GM23338 (cell line): ENCODE measurements around the gene SORCS3.

Experiments used
- CREB1 ChIP-seq: fragments of 250-450 bp; sonication (Bioruptor Pico); IDR thresholded peaks from 2 replicates; pipeline ENCODE4 v1.5.0; 2020; ENCODE audit warnings: low read depth, mild to moderate bottlenecking, moderate library complexity
- EZH2 ChIP-seq: fragments of 200-600 bp; sonication (generic); IDR thresholded peaks from one replicate; pipeline ENCODE4 v1.8.0; 2017; ENCODE audit warnings: antibody characterized with exemption, mild to moderate bottlenecking, low read depth; ENCODE audit not compliant: unreplicated experiment
- EZH2phosphoT487 ChIP-seq: fragments of 200-600 bp; sonication (generic); IDR thresholded peaks from one replicate; pipeline ENCODE4 v1.8.1; 2018; ENCODE audit warnings: antibody characterized with exemption; ENCODE audit not compliant: unreplicated experiment
- POLR2AphosphoS5 ChIP-seq: IDR thresholded peaks from 2 replicates; pipeline ENCODE4 v1.6.1; 2016; ENCODE audit warnings: antibody characterized with exemption, low read depth
- ZNF114 ChIP-seq: fragments of 250-450 bp; sonication (Bioruptor Pico); IDR thresholded peaks from 2 replicates; pipeline ENCODE4 v1.5.0; 2020; ENCODE audit warnings: mild to moderate bottlenecking, moderate library complexity
- TF ChIP-seq, protein P1 (sequence below), 2 experiments: fragments of 200-600 bp in 1 of 2; sonication (generic) in 1 of 2; conservative IDR thresholded peaks; 2 replicates each; pipeline versions ENCODE4 v1.5.1 to v1.6.1; 2016 to 2017; ENCODE audit warnings: antibody characterized with exemption in 2 of 2, low read depth in 2 of 2, mild to moderate bottlenecking in 2 of 2, moderate library complexity in 1 of 2
- TF ChIP-seq, protein P2 (sequence below): IDR thresholded peaks from one replicate; pipeline ENCODE4 v1.6.1; 2018; ENCODE audit warnings: antibody characterized with exemption; ENCODE audit not compliant: unreplicated experiment

DNA sequence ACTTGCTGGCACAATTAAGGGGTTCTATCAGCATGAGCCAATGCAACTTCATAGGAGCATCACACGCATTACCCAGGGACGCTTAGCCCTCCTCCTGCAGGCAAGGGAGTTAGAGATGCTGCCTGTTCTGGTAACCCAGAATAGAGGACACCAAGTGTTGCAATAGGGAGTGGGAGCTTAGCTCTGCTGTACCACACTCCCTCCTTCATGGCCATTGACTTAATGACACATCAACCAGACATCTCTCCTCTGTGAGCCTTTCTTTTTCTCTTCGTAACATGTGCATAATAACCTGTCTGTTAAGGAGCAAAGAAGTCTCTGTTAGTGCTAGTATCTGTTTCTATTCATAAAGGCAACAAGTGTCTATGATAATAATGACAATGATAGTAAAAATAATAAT, 282.4 kb downstream of the SORCS3 start:
- TF ChIP-seq, protein P1, sequence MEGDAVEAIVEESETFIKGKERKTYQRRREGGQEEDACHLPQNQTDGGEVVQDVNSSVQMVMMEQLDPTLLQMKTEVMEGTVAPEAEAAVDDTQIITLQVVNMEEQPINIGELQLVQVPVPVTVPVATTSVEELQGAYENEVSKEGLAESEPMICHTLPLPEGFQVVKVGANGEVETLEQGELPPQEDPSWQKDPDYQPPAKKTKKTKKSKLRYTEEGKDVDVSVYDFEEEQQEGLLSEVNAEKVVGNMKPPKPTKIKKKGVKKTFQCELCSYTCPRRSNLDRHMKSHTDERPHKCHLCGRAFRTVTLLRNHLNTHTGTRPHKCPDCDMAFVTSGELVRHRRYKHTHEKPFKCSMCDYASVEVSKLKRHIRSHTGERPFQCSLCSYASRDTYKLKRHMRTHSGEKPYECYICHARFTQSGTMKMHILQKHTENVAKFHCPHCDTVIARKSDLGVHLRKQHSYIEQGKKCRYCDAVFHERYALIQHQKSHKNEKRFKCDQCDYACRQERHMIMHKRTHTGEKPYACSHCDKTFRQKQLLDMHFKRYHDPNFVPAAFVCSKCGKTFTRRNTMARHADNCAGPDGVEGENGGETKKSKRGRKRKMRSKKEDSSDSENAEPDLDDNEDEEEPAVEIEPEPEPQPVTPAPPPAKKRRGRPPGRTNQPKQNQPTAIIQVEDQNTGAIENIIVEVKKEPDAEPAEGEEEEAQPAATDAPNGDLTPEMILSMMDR (conservative IDR thresholded peaks at IDR 0.05; ENCODE audit: low read depth in 2 of 2), result no peak
- TF ChIP-seq EZH2phosphoT487, result no peak
- TF ChIP-seq POLR2AphosphoS5, result no peak
- TF ChIP-seq EZH2, result no peak
- TF ChIP-seq, protein P2, sequence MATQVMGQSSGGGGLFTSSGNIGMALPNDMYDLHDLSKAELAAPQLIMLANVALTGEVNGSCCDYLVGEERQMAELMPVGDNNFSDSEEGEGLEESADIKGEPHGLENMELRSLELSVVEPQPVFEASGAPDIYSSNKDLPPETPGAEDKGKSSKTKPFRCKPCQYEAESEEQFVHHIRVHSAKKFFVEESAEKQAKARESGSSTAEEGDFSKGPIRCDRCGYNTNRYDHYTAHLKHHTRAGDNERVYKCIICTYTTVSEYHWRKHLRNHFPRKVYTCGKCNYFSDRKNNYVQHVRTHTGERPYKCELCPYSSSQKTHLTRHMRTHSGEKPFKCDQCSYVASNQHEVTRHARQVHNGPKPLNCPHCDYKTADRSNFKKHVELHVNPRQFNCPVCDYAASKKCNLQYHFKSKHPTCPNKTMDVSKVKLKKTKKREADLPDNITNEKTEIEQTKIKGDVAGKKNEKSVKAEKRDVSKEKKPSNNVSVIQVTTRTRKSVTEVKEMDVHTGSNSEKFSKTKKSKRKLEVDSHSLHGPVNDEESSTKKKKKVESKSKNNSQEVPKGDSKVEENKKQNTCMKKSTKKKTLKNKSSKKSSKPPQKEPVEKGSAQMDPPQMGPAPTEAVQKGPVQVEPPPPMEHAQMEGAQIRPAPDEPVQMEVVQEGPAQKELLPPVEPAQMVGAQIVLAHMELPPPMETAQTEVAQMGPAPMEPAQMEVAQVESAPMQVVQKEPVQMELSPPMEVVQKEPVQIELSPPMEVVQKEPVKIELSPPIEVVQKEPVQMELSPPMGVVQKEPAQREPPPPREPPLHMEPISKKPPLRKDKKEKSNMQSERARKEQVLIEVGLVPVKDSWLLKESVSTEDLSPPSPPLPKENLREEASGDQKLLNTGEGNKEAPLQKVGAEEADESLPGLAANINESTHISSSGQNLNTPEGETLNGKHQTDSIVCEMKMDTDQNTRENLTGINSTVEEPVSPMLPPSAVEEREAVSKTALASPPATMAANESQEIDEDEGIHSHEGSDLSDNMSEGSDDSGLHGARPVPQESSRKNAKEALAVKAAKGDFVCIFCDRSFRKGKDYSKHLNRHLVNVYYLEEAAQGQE, result no peak
- TF ChIP-seq ZNF114, result no peak
- no peak for TF ChIP-seq CREB1 (CRISPR knock-in tag)
